A549 (cell line): ENCODE measurements around the gene TERB1. TPM values are rescaled to one million over a fixed set of nuclear protein-coding genes. Genes with fewer than 3 reads are reported as not detected.

ENCODE experiments used
- ATAC-seq, 2 experiments: fragments of 200-7000 bp in 1 of 2; fragments of >200 bp in 1 of 2; cut with Nextera tagmentation in 1 of 2; cut with Tn5 transposase in 1 of 2; 3 replicates each; pipeline versions ENCODE4 v1.8.0 to v1.9.1; 2018 to 2020; ENCODE audit warnings: mild to moderate bottlenecking in 1 of 2, moderate library complexity in 1 of 2
- CTCF ChIA-PET: fragments of 300-600 bp; sonication (Branson Sonifier 250); formaldehyde crosslinking; extraction: SDS; loops from one replicate; lab custom pipeline; 2021; ENCODE audit warnings: antibody characterized with exemption, inconsistent platforms; lab: Yijun Ruan, JAX
- POLR2A ChIA-PET: fragments of 350-600 bp; formaldehyde crosslinking; extraction: SDS; loops from one replicate; lab custom pipeline; 2021; ENCODE audit warnings: antibody characterized with exemption, inconsistent platforms; lab: Yijun Ruan, JAX
- DNase-seq, 2 experiments: peaks; one replicate each; pipeline versions ENCODE4 v3.0.0 to v3.0.0-alpha.2; 2011 to 2016; ENCODE audit warnings: low read depth in 1 of 2, low spot score in 1 of 2
- FAIRE-seq: peaks from 2 replicates; lab custom pipeline; 2011; peaks lifted over from hg19 to GRCh38; lab: Jason Lieb, UNC
- H3K27ac ChIP-seq, 2 experiments: fragments of >200 bp; sonication (Bioruptor Twin); formaldehyde crosslinking; 3 replicates each; pipeline ENCODE4 v1.5.1; 2016 to 2017
- H3K4me1 ChIP-seq: fragments of >200 bp; sonication (Bioruptor Twin); formaldehyde crosslinking; 3 replicates; pipeline ENCODE4 v1.6.1; 2016
- H3K4me2 ChIP-seq: fragments of >200 bp; sonication (Bioruptor Twin); formaldehyde crosslinking; 3 replicates; pipeline ENCODE4 v1.6.1; 2016
- H3K4me3 ChIP-seq: fragments of >200 bp; sonication (Bioruptor Twin); formaldehyde crosslinking; 3 replicates; pipeline ENCODE4 v1.5.1; 2016
- H3K9me3 ChIP-seq: fragments of >200 bp; sonication (Bioruptor Twin); formaldehyde crosslinking; 3 replicates; pipeline ENCODE4 v1.6.1; 2016
- CEBPB ChIP-seq, 2 experiments: fragments of >200 bp in 1 of 2; sonication (Bioruptor Twin) in 1 of 2; formaldehyde crosslinking in 1 of 2; IDR thresholded peaks; 2 replicates each; pipeline ENCODE4 v1.6.1; 2012 to 2016
- CHD2 ChIP-seq: fragments of 150-350 bp; IDR thresholded peaks from 2 replicates; pipeline ENCODE4 v1.6.1; 2014; ENCODE audit warnings: low read length; ENCODE audit not compliant: partially characterized antibody
- CHD4 ChIP-seq: fragments of 200-600 bp; sonication (generic); IDR thresholded peaks from 2 replicates; pipeline ENCODE4 v1.6.1; 2016; ENCODE audit warnings: antibody characterized with exemption, mild to moderate bottlenecking, borderline replicate concordance
- ESRRA ChIP-seq: fragments of 150-350 bp; IDR thresholded peaks from 2 replicates; pipeline ENCODE4 v1.6.1; 2014; ENCODE audit warnings: mild to moderate bottlenecking, low read length, borderline replicate concordance
- FOSL2 ChIP-seq, 2 experiments: fragments of 450-650 bp in 1 of 2; fragments of >200 bp in 1 of 2; sonication (Bioruptor Twin) in 1 of 2; formaldehyde crosslinking; IDR thresholded peaks; 2 replicates each; pipeline versions ENCODE4 v1.5.0 to v1.6.1; 2016 to 2020; ENCODE audit warnings: mild to moderate bottlenecking in 1 of 2, moderate library complexity in 1 of 2
- HOXA7 ChIP-seq: fragments of 250-450 bp; sonication (Bioruptor Pico); IDR thresholded peaks from 2 replicates; pipeline ENCODE4 v1.5.0; 2020; ENCODE audit warnings: mild to moderate bottlenecking, moderate library complexity
- HOXB13 ChIP-seq: fragments of 250-450 bp; sonication (Bioruptor Pico); IDR thresholded peaks from 2 replicates; pipeline ENCODE4 v1.5.0; 2020; ENCODE audit warnings: low read depth, mild to moderate bottlenecking, moderate library complexity
- HOXB5 ChIP-seq: fragments of 250-450 bp; sonication (Bioruptor Pico); IDR thresholded peaks from 2 replicates; pipeline ENCODE4 v1.5.0; 2020; ENCODE audit warnings: mild to moderate bottlenecking, moderate library complexity
- JUNB ChIP-seq: fragments of >200 bp; sonication (Bioruptor Twin); formaldehyde crosslinking; IDR thresholded peaks from 2 replicates; pipeline ENCODE4 v1.6.1; 2016
- MAZ ChIP-seq: fragments of 150-350 bp; IDR thresholded peaks from 2 replicates; pipeline ENCODE4 v1.6.1; 2014; ENCODE audit warnings: antibody characterized with exemption, low read depth, low read length, borderline replicate concordance
- MYC ChIP-seq: IDR thresholded peaks from 2 replicates; pipeline ENCODE4 v1.6.1; 2012; ENCODE audit warnings: mild to moderate bottlenecking, inconsistent platforms, low read length, improper control_type of control experiment, borderline replicate concordance
- NFE2L2 ChIP-seq: fragments of 150-350 bp; conservative IDR thresholded peaks from 2 replicates; pipeline ENCODE4 v1.6.1; 2014; ENCODE audit warnings: low read length
- NPAS2 ChIP-seq: fragments of 250-450 bp; sonication (Bioruptor Pico); IDR thresholded peaks from 2 replicates; pipeline ENCODE4 v1.8.0; 2022; ENCODE audit warnings: mild to moderate bottlenecking, moderate library complexity, borderline replicate concordance
- NR3C1 ChIP-seq: fragments of >200 bp; sonication (Bioruptor Twin); formaldehyde crosslinking; IDR thresholded peaks from 3 replicates; pipeline ENCODE4 v1.6.1; 2017
- POLR2A ChIP-seq: IDR thresholded peaks from 2 replicates; pipeline ENCODE4 v1.6.1; 2012; ENCODE audit warnings: mild to moderate bottlenecking, low read length
- RAD21 ChIP-seq, 2 experiments: fragments of >200 bp in 1 of 2; sonication (Bioruptor Twin) in 1 of 2; formaldehyde crosslinking in 1 of 2; IDR thresholded peaks in 1 of 2; conservative IDR thresholded peaks in 1 of 2; 2 replicates in 1 of 2; 3 replicates in 1 of 2; pipeline ENCODE4 v1.6.1; 2012 to 2018; ENCODE audit warnings: inconsistent platforms in 1 of 2
- TP53 ChIP-seq: fragments of 250-450 bp; sonication (Bioruptor Pico); IDR thresholded peaks from 2 replicates; pipeline ENCODE4 v1.5.0; 2021; ENCODE audit warnings: mild to moderate bottlenecking, moderate library complexity
- ZFP36 ChIP-seq: fragments of 450-650 bp; IDR thresholded peaks from 2 replicates; pipeline ENCODE4 v1.6.1; 2014; ENCODE audit warnings: borderline replicate concordance; ENCODE audit not compliant: partially characterized antibody
- WGBS: methylation state at CpG from one replicate; pipeline ENCODE4 v1.1.6; 2017; ENCODE audit errors: missing lambda C conversion rate; 5-methylcytosine and 5-hydroxymethylcytosine counted together
- polyA plus RNA-seq, 4 experiments: library from polyadenylated mRNA; depleted of rRNA in 3 of 4; stranded (reverse); fragments of >200 nt; fragmentation: RNase III in 1 of 4; extraction: RNeasy Plus Mini Kit Qiagen cat#74134 plus additional on column Dnase treatment in 1 of 4; gene quantifications; 2 replicates in 3 of 4; 3 replicates in 1 of 4; pipeline ENCODE4 v1.2.3, GENCODE V29; 2011 to 2017
- TF ChIP-seq, protein P1 (sequence below): IDR thresholded peaks from 2 replicates; pipeline ENCODE4 v1.6.1; 2012; ENCODE audit warnings: low read depth, borderline replicate concordance
- TF ChIP-seq, protein P2 (sequence below): fragments of >200 bp; sonication (Bioruptor Twin); formaldehyde crosslinking; IDR thresholded peaks from 3 replicates; pipeline ENCODE4 v1.5.1; 2016
- TF ChIP-seq, protein P3 (sequence below): fragments of 150-350 bp; IDR thresholded peaks from 2 replicates; pipeline ENCODE4 v1.6.1; 2014; ENCODE audit warnings: low read depth, mild to moderate bottlenecking, low read length
- TF ChIP-seq, protein P4 (sequence below): IDR thresholded peaks from 2 replicates; pipeline ENCODE4 v1.6.1; 2012
- TF ChIP-seq, protein P5 (sequence below): fragments of 250-450 bp; sonication (Bioruptor Pico); IDR thresholded peaks from 2 replicates; pipeline ENCODE4 v1.5.0; 2021; ENCODE audit warnings: mild to moderate bottlenecking, moderate library complexity, borderline replicate concordance
- TF ChIP-seq, protein P6 (sequence below): fragments of >200 bp; sonication (Bioruptor Twin); formaldehyde crosslinking; IDR thresholded peaks from 3 replicates; pipeline ENCODE4 v1.6.1; 2016

Gene TERB1
- polyA plus RNA-seq, 2 of the 4 experiments (the other 2 are of a cell fraction): 0.17 to 0.18 TPM

DNA sequence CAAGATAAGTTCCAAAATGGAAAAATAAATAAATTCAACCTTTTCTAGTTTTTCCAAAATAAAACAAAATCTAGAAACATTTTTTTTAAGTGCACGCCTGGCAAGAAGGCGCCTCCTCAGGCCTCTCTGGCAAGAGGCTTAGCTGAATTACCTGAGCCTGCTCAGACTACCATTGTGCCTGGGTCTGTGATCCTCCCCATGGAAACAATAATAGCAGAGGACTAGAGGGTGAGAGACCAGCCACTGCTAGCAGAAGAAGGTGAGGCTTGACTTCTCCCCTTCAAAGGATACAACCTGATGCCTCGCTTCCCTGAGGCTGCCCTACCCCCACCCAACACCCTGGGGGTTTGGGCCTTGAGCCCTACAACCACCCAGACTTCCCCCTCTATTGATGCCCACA is 14.8 kb downstream of the TERB1 start:
- ChIA-PET POLR2A (no interaction called here), CTCF (interaction anchor here (0.6 kb wide), 1 partner anchor 412 kb away, joined by 3 read pairs; no protein-coding TSS in a partner anchor)
- Histone ChIP-seq H3K4me1 (no peaks in the 10 kb centered on the region), H3K9me3 (no peaks in the 10 kb centered on the region)
- 92% methylated on average over 3 of the region's 3 CpGs for WGBS
- no peak for DNase-seq
- no peak for FAIRE-seq
- TF ChIP-seq, protein P1, sequence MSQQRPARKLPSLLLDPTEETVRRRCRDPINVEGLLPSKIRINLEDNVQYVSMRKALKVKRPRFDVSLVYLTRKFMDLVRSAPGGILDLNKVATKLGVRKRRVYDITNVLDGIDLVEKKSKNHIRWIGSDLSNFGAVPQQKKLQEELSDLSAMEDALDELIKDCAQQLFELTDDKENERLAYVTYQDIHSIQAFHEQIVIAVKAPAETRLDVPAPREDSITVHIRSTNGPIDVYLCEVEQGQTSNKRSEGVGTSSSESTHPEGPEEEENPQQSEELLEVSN: no peak
- TF ChIP-seq, protein P2, sequence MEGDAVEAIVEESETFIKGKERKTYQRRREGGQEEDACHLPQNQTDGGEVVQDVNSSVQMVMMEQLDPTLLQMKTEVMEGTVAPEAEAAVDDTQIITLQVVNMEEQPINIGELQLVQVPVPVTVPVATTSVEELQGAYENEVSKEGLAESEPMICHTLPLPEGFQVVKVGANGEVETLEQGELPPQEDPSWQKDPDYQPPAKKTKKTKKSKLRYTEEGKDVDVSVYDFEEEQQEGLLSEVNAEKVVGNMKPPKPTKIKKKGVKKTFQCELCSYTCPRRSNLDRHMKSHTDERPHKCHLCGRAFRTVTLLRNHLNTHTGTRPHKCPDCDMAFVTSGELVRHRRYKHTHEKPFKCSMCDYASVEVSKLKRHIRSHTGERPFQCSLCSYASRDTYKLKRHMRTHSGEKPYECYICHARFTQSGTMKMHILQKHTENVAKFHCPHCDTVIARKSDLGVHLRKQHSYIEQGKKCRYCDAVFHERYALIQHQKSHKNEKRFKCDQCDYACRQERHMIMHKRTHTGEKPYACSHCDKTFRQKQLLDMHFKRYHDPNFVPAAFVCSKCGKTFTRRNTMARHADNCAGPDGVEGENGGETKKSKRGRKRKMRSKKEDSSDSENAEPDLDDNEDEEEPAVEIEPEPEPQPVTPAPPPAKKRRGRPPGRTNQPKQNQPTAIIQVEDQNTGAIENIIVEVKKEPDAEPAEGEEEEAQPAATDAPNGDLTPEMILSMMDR: no peak
- no peak for TF ChIP-seq CEBPB (IDR thresholded peaks at IDR 0.05)
- no peak for TF ChIP-seq HOXA7
- no peak for TF ChIP-seq CHD4
- TF ChIP-seq, all 56 proteins: peak for 0
- no peak for ATAC-seq
- H3K4me2 ChIP-seq: no peak overlapping the region
- H3K4me3 ChIP-seq: no peak overlapping the region
- H3K27ac ChIP-seq: no peak overlapping the region

DNA sequence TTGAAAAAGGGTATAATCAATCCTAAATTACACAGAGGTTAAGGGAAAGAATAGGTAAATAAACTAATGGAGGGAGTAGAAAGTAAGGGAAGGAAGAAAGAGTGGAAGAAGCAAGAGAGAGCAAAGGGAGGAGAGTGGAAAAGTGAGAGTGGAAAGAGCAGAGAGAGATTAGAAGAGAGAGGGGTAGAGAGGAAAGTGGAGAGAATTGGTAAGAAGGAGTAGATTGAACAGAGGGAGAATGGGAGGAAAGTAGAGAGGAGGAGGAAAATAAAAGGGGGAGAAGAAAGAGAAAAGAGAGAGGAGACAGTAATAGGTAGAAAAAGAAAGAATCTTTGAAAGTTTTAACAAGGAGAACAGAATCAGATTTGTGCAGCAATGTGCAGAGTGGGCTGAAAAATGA is 24.9 kb downstream of the TERB1 start:
- TF ChIP-seq TP53 (CRISPR knock-in tag) (no peak), ZFP36 (no peak), NFE2L2 (no peak), HOXA7 (no peak), MAZ (no peak), HOXB5 (CRISPR knock-in tag) (no peak), FOSL2 (IDR thresholded peaks at IDR 0.05) (no peak), FOSL2 (CRISPR knock-in tag; IDR thresholded peaks at IDR 0.05) (no peak), NPAS2 (no peak), POLR2A (no peak), NR3C1 (no peak), HOXB13 (CRISPR knock-in tag) (no peak)
- TF ChIP-seq, protein P1: no peak
- TF ChIP-seq, protein P3, sequence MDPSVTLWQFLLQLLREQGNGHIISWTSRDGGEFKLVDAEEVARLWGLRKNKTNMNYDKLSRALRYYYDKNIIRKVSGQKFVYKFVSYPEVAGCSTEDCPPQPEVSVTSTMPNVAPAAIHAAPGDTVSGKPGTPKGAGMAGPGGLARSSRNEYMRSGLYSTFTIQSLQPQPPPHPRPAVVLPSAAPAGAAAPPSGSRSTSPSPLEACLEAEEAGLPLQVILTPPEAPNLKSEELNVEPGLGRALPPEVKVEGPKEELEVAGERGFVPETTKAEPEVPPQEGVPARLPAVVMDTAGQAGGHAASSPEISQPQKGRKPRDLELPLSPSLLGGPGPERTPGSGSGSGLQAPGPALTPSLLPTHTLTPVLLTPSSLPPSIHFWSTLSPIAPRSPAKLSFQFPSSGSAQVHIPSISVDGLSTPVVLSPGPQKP: no peak
- TF ChIP-seq, protein P4, sequence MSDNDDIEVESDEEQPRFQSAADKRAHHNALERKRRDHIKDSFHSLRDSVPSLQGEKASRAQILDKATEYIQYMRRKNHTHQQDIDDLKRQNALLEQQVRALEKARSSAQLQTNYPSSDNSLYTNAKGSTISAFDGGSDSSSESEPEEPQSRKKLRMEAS: no peak
- H3K9me3 ChIP-seq: no peaks in the 10 kb centered on the region
- ChIA-PET CTCF (interaction anchor here (0.6 to 0.7 kb wide), 2 partner anchors 23 to 114 kb away, joined by 3 to 4 read pairs; no protein-coding TSS in a partner anchor), POLR2A (no interaction called here)
- H3K27ac ChIP-seq: no peak overlapping the region
- no peak overlapping the region for H3K4me2 ChIP-seq
- no peak overlapping the region for H3K4me3 ChIP-seq
- no peaks in the 10 kb centered on the region for H3K4me1 ChIP-seq
- DNase-seq: no peak
- FAIRE-seq: no peak
- no peak for ATAC-seq

DNA sequence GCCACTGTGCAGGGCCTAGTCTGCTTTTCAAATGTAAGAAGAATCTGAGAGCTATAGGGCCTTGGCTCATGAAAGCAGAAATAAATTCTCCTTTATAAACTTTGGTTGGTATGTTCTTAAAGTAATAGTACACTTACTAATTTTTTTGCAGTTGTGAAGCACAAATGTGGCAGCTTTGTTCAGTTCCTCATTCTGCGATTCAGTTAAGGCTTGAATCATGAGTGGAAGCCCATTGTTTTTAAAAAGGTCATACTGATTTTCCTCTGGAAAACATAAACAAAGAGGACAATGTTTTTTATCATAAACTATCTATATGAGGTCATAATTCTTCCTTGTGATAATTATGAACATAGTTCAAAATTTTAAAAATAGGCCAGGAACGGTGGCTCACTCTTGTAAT is 26.4 kb downstream of the TERB1 start:
- 90% methylated on average over 2 of the region's 2 CpGs for WGBS
- Histone ChIP-seq H3K4me1 (no peaks in the 10 kb centered on the region), H3K4me2 (no peak overlapping the region), H3K27ac (no peak overlapping the region), H3K9me3 (no peaks in the 10 kb centered on the region), H3K4me3 (no peak overlapping the region)
- ATAC-seq (no peak), DNase-seq (no peak), FAIRE-seq (peak; percentile 32)
- ChIA-PET POLR2A (no interaction called here), CTCF (interaction anchor here (0.7 to 1.1 kb wide), 2 partner anchors 93 to 98 kb away, joined by 3 read pairs; no protein-coding TSS in a partner anchor)
- TF ChIP-seq RAD21 (conservative IDR thresholded peaks at IDR 0.05 in 1 of 2, IDR thresholded peaks at IDR 0.05 in 1 of 2) (no peak), ESRRA (no peak), JUNB (no peak), MAZ (no peak), CHD2 (no peak), HOXA7 (no peak), MYC (no peak)
- TF ChIP-seq, protein P2: no peak
- TF ChIP-seq, protein P5, sequence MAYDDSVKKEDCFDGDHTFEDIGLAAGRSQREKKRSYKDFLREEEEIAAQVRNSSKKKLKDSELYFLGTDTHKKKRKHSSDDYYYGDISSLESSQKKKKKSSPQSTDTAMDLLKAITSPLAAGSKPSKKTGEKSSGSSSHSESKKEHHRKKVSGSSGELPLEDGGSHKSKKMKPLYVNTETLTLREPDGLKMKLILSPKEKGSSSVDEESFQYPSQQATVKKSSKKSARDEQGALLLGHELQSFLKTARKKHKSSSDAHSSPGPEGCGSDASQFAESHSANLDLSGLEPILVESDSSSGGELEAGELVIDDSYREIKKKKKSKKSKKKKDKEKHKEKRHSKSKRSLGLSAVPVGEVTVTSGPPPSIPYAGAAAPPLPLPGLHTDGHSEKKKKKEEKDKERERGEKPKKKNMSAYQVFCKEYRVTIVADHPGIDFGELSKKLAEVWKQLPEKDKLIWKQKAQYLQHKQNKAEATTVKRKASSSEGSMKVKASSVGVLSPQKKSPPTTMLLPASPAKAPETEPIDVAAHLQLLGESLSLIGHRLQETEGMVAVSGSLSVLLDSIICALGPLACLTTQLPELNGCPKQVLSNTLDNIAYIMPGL (CRISPR knock-in tag): no peak
- TF ChIP-seq, protein P6, sequence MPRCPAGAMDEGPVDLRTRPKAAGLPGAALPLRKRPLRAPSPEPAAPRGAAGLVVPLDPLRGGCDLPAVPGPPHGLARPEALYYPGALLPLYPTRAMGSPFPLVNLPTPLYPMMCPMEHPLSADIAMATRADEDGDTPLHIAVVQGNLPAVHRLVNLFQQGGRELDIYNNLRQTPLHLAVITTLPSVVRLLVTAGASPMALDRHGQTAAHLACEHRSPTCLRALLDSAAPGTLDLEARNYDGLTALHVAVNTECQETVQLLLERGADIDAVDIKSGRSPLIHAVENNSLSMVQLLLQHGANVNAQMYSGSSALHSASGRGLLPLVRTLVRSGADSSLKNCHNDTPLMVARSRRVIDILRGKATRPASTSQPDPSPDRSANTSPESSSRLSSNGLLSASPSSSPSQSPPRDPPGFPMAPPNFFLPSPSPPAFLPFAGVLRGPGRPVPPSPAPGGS: no peak
